Omental fat pad (tissue), 4 donors: ENCODE measurements around the gene PPP1R26. TPM values are rescaled to one million over a fixed set of nuclear protein-coding genes. Genes with fewer than 3 reads are reported as not detected.
"Not testable (repeated sequence)": the region's sequence is repeated elsewhere in the genome, so short reads cannot be mapped to it uniquely, and the experiment has no call there.

Experiments
- ATAC-seq: fragments of 150-250 bp; one replicate; pipeline ENCODE4 v1.9.1; 2016; ENCODE audit warnings: mild to moderate bottlenecking, moderate library complexity; ENCODE audit not compliant: low FRiP score
- DNase-seq: peaks from one replicate; pipeline ENCODE4 v3.0.0-alpha.2; 2019; ENCODE audit warnings: low spot score
- CTCF ChIP-seq, 3 donors: fragments of 450-650 bp; IDR thresholded peaks; one replicate each; pipeline ENCODE4 v1.5.1; 2016 to 2017; ENCODE audit warnings: antibody characterized with exemption in 3 of 3, mild to moderate bottlenecking in 3 of 3, moderate library complexity in 2 of 3
- total RNA-seq, 4 donors: library from RNA; depleted of rRNA; stranded (reverse); fragments of >200 nt; gene quantifications; one replicate each; pipeline ENCODE4 v1.1.0, GENCODE V29; 2016

The PPP1R26 gene
- total RNA-seq, 4 donors from 2014 or later: 7.3 to 11.3 (median 10.9) TPM

DNA sequence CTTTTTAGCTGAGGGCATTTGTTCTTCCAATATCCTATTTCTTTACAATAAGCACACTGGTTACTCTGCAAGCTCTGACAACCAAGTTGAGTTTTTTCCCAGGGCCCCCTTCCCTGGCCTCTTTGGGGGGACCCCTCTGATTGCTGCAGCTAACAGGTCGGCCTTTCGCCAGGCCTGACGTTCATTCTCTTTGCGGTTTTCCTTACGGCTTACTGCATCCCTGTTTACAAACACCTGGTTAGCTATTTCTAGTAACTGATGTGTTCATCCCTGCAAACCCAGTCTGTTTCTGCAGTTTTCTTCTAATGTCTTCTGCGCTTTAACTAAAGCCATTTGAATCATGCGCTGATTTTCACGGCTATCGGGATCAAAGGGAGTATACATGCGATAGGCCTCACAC, 37.5 kb upstream of the PPP1R26 start:
- ATAC-seq (no peak), DNase-seq (no peak)
- TF ChIP-seq CTCF (IDR thresholded peaks at IDR 0.05): no peak

GRCh38 chr9:135443797-135444425, 35.7 kb upstream of the PPP1R26 start:
- TF ChIP-seq CTCF (IDR thresholded peaks at IDR 0.05): no peak
- ATAC-seq (no peak), DNase-seq (no peak)

GRCh38 chr9:135447126-135447525, 32.5 kb upstream of the PPP1R26 start:
- DNase-seq (no peak), ATAC-seq (no peak)
- TF ChIP-seq CTCF (IDR thresholded peaks at IDR 0.05): no peak

DNA sequence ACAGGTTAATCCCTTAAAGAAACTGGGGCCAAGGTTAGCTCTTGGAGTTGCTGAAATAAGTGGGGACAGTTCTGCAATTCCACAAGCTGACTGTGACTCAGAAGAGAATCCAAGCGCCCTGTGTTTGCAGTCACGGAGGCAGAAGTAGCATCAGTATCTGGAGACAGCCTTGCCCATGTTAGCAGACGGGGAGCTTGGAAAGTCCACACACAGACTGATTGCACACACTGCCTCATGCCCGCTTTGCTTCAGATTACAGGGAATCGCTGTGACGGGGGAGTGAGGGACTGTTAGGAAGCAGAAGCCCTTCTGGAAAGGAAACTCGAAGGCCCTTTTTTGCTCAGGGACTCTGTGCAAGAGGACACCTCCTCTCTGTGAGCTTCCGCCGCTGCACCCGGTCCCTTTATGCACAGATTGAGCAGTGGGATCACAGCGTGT, 30.9 kb upstream of the PPP1R26 start:
- DNase-seq: no peak
- no peak for ATAC-seq
- TF ChIP-seq CTCF (IDR thresholded peaks at IDR 0.05): no peak

DNA sequence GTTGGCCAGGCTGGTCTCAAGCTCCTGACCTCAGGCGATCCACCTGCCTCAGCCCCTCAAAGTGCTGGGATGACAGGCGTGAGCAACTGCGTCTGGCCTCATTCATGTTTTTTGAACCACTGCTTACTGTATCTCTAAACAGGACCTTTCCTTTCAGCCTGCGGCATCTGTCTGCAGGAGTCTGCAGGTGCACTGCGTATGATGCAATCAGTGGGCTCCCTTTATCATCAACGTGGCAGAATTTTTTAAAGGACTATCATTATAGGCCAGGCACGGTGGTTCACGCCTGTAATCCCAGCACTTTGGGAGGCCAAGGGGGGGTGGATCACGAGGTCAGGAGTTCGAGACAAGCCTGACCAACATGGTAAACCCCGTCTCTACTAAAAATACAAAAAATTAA, 30.1 kb upstream of the PPP1R26 start:
- not testable (repeated sequence) for ATAC-seq, DNase-seq

- no peak for ATAC-seq
- no peak for DNase-seq
- no peak for TF ChIP-seq CTCF (IDR thresholded peaks at IDR 0.05)
Measured at GRCh38 chr9:135450956-135451355, 28.6 kb upstream of the PPP1R26 start.

DNA sequence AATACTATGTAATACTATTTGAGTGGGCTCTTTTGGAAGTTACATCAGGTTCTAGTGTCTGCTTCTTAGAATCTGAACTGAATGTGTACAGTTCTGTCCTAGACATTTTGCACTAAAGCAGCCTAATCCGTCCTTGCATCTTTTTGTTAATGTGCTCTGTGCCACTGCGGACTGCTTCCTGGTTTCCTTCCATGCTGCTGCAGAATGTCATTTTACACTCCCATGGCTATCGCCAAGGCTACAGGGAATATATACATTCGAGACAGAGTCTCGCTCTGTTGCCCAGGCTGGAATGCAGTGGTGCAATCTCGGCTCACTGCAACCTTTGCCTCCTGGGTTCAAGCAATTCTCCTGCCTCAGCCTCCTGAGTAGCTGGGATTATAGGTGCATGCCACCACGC, 27.7 kb upstream of the PPP1R26 start:
- not testable (repeated sequence) for DNase-seq, ATAC-seq

DNA sequence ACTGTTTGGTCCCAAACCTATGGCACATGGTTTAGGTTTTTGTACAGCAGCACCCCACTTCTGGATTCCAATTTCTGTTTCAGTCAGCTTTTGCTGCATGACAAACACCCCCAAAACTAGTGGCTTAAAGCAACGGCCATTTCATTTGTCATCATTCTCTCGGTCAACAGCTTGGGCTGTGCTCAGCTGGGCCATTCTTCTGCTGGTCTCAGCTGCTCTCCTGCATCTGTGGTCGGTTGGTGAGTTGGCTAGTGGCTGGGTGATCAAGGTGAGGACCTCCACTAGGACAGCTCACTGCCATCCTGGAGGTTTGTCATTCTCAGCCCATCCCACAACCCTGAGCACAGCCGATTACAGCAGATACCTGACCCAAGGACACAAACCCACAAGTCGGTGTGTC, 24.8 kb upstream of the PPP1R26 start:
- DNase-seq (no peak), ATAC-seq (no peak)
- no peak for TF ChIP-seq CTCF (IDR thresholded peaks at IDR 0.05)
